OCI-LY3 (cell line): Measurements from ENCODE around the gene CACNA1C.
A peak's percentile ranks its signal among the peaks of the same experiment; 100 is the strongest.

Experiments
- H2AFZ ChIP-seq: fragments of 200-600, 300-600 bp; shearing (Covaris generic); 2 replicates; pipeline ENCODE4 v1.6.0; 2014; ENCODE audit warnings: antibody characterized with exemption, low read depth, low read length
- H3K27ac ChIP-seq: fragments of 200-600, 300-600 bp; sonication (generic); 2 replicates; pipeline ENCODE4 v1.5.1; 2014; ENCODE audit warnings: mild to moderate bottlenecking, low read length, moderate library complexity, mixed read lengths
- H3K27me3 ChIP-seq: fragments of 200-600, 300-600 bp; sonication (generic); 2 replicates; pipeline ENCODE4 v1.6.1; 2014; ENCODE audit warnings: low read depth, low read length, mixed read lengths
- H3K36me3 ChIP-seq: fragments of 200-600, 300-600 bp; sonication (generic); replicated peaks from 2 replicates; pipeline ENCODE3; 2014; ENCODE audit warnings: low read depth, low read length, mixed read lengths
- H3K4me1 ChIP-seq: fragments of 300-600, 200-600 bp; sonication (generic); 2 replicates; pipeline ENCODE4 v1.6.1; 2014; ENCODE audit warnings: low read length, mixed read lengths
- H3K4me2 ChIP-seq: fragments of 200-600, 300-600 bp; sonication (generic); 2 replicates; pipeline ENCODE4 v1.6.1; 2014; ENCODE audit warnings: low read length, mixed read lengths
- H3K4me3 ChIP-seq: fragments of 300-600, 200-600 bp; sonication (generic); 2 replicates; pipeline ENCODE4 v1.5.1; 2014; ENCODE audit warnings: antibody characterized with exemption, mild to moderate bottlenecking, low read length, moderate library complexity
- H3K79me2 ChIP-seq: fragments of 300-600, 200-600 bp; shearing (Covaris generic); 2 replicates; pipeline ENCODE4 v1.6.1; 2014; ENCODE audit warnings: mild to moderate bottlenecking, low read length, mixed read lengths
- H3K9ac ChIP-seq: fragments of 300-600, 200-600 bp; shearing (Covaris generic); 2 replicates; pipeline ENCODE4 v1.6.0; 2014; ENCODE audit warnings: mild to moderate bottlenecking, low read length, moderate library complexity
- H3K9me3 ChIP-seq: fragments of 200-600, 300-600 bp; shearing (Covaris generic); 2 replicates; pipeline ENCODE4 v1.6.1; 2014; ENCODE audit warnings: low read length, mixed read lengths; ENCODE audit not compliant: insufficient read depth
- H4K20me1 ChIP-seq: fragments of 200-600, 300-600 bp; sonication (generic); 2 replicates; pipeline ENCODE4 v1.6.1; 2016; ENCODE audit warnings: low read length, mixed read lengths; ENCODE audit not compliant: insufficient read depth
- CTCF ChIP-seq: fragments of 200-600, 300-600 bp; sonication (generic); IDR thresholded peaks from 2 replicates; pipeline ENCODE4 v1.5.1; 2014; ENCODE audit warnings: antibody characterized with exemption, low read length, low read depth
- EZH2phosphoT487 ChIP-seq: fragments of 200-600 bp; shearing (Covaris generic); IDR thresholded peaks from 2 replicates; pipeline ENCODE4 v1.6.1; 2018; ENCODE audit warnings: antibody characterized with exemption, mixed run types, low read depth

CACNA1C gene

GRCh38 chr12:2624543-2625288 lies 571.9 kb downstream of the CACNA1C start:
- Histone ChIP-seq H3K4me3 (no peak overlapping the region), H3K9ac (no peak overlapping the region), H2AFZ (no peak overlapping the region), H3K79me2 (no peaks in the 10 kb centered on the region), H3K4me2 (peak overlapping the region; percentile 14; the same call in 1 of the 2 replicates), H4K20me1 (no peaks in the 10 kb centered on the region), H3K27me3 (peaks cover 41% of the 10 kb centered on the region), H3K4me1 (peaks cover 23% of the 10 kb centered on the region), H3K36me3 (no peaks in the 10 kb centered on the region), H3K9me3 (no peaks in the 10 kb centered on the region), H3K27ac (no peak overlapping the region)
- TF ChIP-seq CTCF (peak; percentile 49), EZH2phosphoT487 (no peak)

GRCh38 chr12:2625289-2625612 lies 572.5 kb downstream of the CACNA1C start:
- peaks cover 23% of the 10 kb centered on the region for H3K4me1 ChIP-seq
- H3K4me3 ChIP-seq, result no peak overlapping the region
- peak overlapping the region; percentile 14; the same call in 1 of the 2 replicates for H3K4me2 ChIP-seq
- H3K27ac ChIP-seq, result no peak overlapping the region
- no peaks in the 10 kb centered on the region for H4K20me1 ChIP-seq
- H3K79me2 ChIP-seq, result no peaks in the 10 kb centered on the region
- no peak overlapping the region for H2AFZ ChIP-seq
- H3K36me3 ChIP-seq, result no peaks in the 10 kb centered on the region
- peaks cover 41% of the 10 kb centered on the region for H3K27me3 ChIP-seq
- no peak for TF ChIP-seq EZH2phosphoT487
- no peak for TF ChIP-seq CTCF
- no peaks in the 10 kb centered on the region for H3K9me3 ChIP-seq
- H3K9ac ChIP-seq, result no peak overlapping the region

- Histone ChIP-seq H3K27ac (no peak overlapping the region), H3K79me2 (no peaks in the 10 kb centered on the region), H3K9me3 (no peaks in the 10 kb centered on the region), H3K9ac (peak overlapping the region; percentile 19; the same call in 1 of the 2 replicates), H3K4me2 (peak overlapping the region; percentile 62), H3K27me3 (peaks cover 23% of the 10 kb centered on the region), H3K36me3 (no peaks in the 10 kb centered on the region), H2AFZ (peak overlapping the region; percentile 61), H3K4me1 (peaks cover 23% of the 10 kb centered on the region), H3K4me3 (peak overlapping the region; percentile 35), H4K20me1 (no peaks in the 10 kb centered on the region)
- TF ChIP-seq EZH2phosphoT487, result no peak
- no peak for TF ChIP-seq CTCF
Measured at GRCh38 chr12:2627076-2627834, 574.5 kb downstream of the CACNA1C start.

GRCh38 chr12:2627835-2628191 lies 575.0 kb downstream of the CACNA1C start:
- H3K36me3 ChIP-seq, result no peaks in the 10 kb centered on the region
- H3K9me3 ChIP-seq, result no peaks in the 10 kb centered on the region
- peak overlapping the region; percentile 35 for H3K4me3 ChIP-seq
- H3K4me1 ChIP-seq, result peaks cover 23% of the 10 kb centered on the region
- peak overlapping the region; percentile 19; the same call in 1 of the 2 replicates for H3K9ac ChIP-seq
- TF ChIP-seq EZH2phosphoT487, result no peak
- TF ChIP-seq CTCF, result no peak
- H2AFZ ChIP-seq, result peak overlapping the region; percentile 61
- H3K4me2 ChIP-seq, result peak overlapping the region; percentile 62
- no peaks in the 10 kb centered on the region for H3K79me2 ChIP-seq
- H3K27ac ChIP-seq, result no peak overlapping the region
- H4K20me1 ChIP-seq, result no peaks in the 10 kb centered on the region
- H3K27me3 ChIP-seq, result peaks cover 17% of the 10 kb centered on the region
